OCI-LY3 (cell line): ENCODE measurements around the gene NHS.

Experiments used
- H2AFZ ChIP-seq: fragments of 200-600, 300-600 bp; shearing (Covaris generic); 2 replicates; pipeline ENCODE4 v1.6.0; 2014; ENCODE audit warnings: antibody characterized with exemption, low read depth, low read length
- H3K27ac ChIP-seq: fragments of 200-600, 300-600 bp; sonication (generic); 2 replicates; pipeline ENCODE4 v1.5.1; 2014; ENCODE audit warnings: mild to moderate bottlenecking, low read length, moderate library complexity, mixed read lengths
- H3K27me3 ChIP-seq: fragments of 200-600, 300-600 bp; sonication (generic); 2 replicates; pipeline ENCODE4 v1.6.1; 2014; ENCODE audit warnings: low read depth, low read length, mixed read lengths
- H3K36me3 ChIP-seq: fragments of 200-600, 300-600 bp; sonication (generic); replicated peaks from 2 replicates; pipeline ENCODE3; 2014; ENCODE audit warnings: low read depth, low read length, mixed read lengths
- H3K4me1 ChIP-seq: fragments of 300-600, 200-600 bp; sonication (generic); 2 replicates; pipeline ENCODE4 v1.6.1; 2014; ENCODE audit warnings: low read length, mixed read lengths
- H3K4me2 ChIP-seq: fragments of 200-600, 300-600 bp; sonication (generic); 2 replicates; pipeline ENCODE4 v1.6.1; 2014; ENCODE audit warnings: low read length, mixed read lengths
- H3K4me3 ChIP-seq: fragments of 300-600, 200-600 bp; sonication (generic); 2 replicates; pipeline ENCODE4 v1.5.1; 2014; ENCODE audit warnings: antibody characterized with exemption, mild to moderate bottlenecking, low read length, moderate library complexity
- H3K79me2 ChIP-seq: fragments of 300-600, 200-600 bp; shearing (Covaris generic); 2 replicates; pipeline ENCODE4 v1.6.1; 2014; ENCODE audit warnings: mild to moderate bottlenecking, low read length, mixed read lengths
- H3K9ac ChIP-seq: fragments of 300-600, 200-600 bp; shearing (Covaris generic); 2 replicates; pipeline ENCODE4 v1.6.0; 2014; ENCODE audit warnings: mild to moderate bottlenecking, low read length, moderate library complexity
- H3K9me3 ChIP-seq: fragments of 200-600, 300-600 bp; shearing (Covaris generic); 2 replicates; pipeline ENCODE4 v1.6.1; 2014; ENCODE audit warnings: low read length, mixed read lengths; ENCODE audit not compliant: insufficient read depth
- H4K20me1 ChIP-seq: fragments of 200-600, 300-600 bp; sonication (generic); 2 replicates; pipeline ENCODE4 v1.6.1; 2016; ENCODE audit warnings: low read length, mixed read lengths; ENCODE audit not compliant: insufficient read depth
- CTCF ChIP-seq: fragments of 200-600, 300-600 bp; sonication (generic); IDR thresholded peaks from 2 replicates; pipeline ENCODE4 v1.5.1; 2014; ENCODE audit warnings: antibody characterized with exemption, low read length, low read depth
- EZH2phosphoT487 ChIP-seq: fragments of 200-600 bp; shearing (Covaris generic); IDR thresholded peaks from 2 replicates; pipeline ENCODE4 v1.6.1; 2018; ENCODE audit warnings: antibody characterized with exemption, mixed run types, low read depth

The NHS gene

GRCh38 chrX:17459661-17460060 lies 84.7 kb downstream of the NHS start:
- Histone ChIP-seq H4K20me1 (no peaks in the 10 kb centered on the region), H3K4me3 (no peak overlapping the region), H3K9ac (no peak overlapping the region), H3K9me3 (no peaks in the 10 kb centered on the region), H3K27me3 (no peaks in the 10 kb centered on the region), H3K4me2 (no peak overlapping the region), H3K79me2 (no peaks in the 10 kb centered on the region), H3K4me1 (no peaks in the 10 kb centered on the region), H2AFZ (no peak overlapping the region), H3K36me3 (no peaks in the 10 kb centered on the region), H3K27ac (no peak overlapping the region)
- no peak for TF ChIP-seq EZH2phosphoT487
- TF ChIP-seq CTCF: no peak

GRCh38 chrX:17462881-17463280 lies 87.9 kb downstream of the NHS start:
- Histone ChIP-seq H3K79me2 (no peaks in the 10 kb centered on the region), H2AFZ (no peak overlapping the region), H3K4me2 (no peak overlapping the region), H4K20me1 (no peaks in the 10 kb centered on the region), H3K4me1 (no peaks in the 10 kb centered on the region), H3K27me3 (no peaks in the 10 kb centered on the region), H3K9me3 (no peaks in the 10 kb centered on the region), H3K27ac (no peak overlapping the region), H3K4me3 (no peak overlapping the region), H3K9ac (no peak overlapping the region), H3K36me3 (no peaks in the 10 kb centered on the region)
- no peak for TF ChIP-seq EZH2phosphoT487
- no peak for TF ChIP-seq CTCF

- H3K79me2 ChIP-seq: no peaks in the 10 kb centered on the region
- no peaks in the 10 kb centered on the region for H3K36me3 ChIP-seq
- TF ChIP-seq EZH2phosphoT487 (no peak), CTCF (no peak)
- no peak overlapping the region for H2AFZ ChIP-seq
- no peaks in the 10 kb centered on the region for H3K27me3 ChIP-seq
- no peak overlapping the region for H3K9ac ChIP-seq
- H3K4me2 ChIP-seq: no peak overlapping the region
- H3K4me1 ChIP-seq: no peaks in the 10 kb centered on the region
- H3K9me3 ChIP-seq: no peaks in the 10 kb centered on the region
- H3K4me3 ChIP-seq: no peak overlapping the region
- no peak overlapping the region for H3K27ac ChIP-seq
- H4K20me1 ChIP-seq: no peaks in the 10 kb centered on the region
These were observed 89.2 kb downstream of the NHS start for GRCh38 chrX:17464194-17464593.

- no peak overlapping the region for H3K9ac ChIP-seq
- no peak overlapping the region for H3K27ac ChIP-seq
- no peak overlapping the region for H3K4me2 ChIP-seq
- TF ChIP-seq EZH2phosphoT487 (no peak), CTCF (no peak)
- no peaks in the 10 kb centered on the region for H4K20me1 ChIP-seq
- no peak overlapping the region for H3K4me3 ChIP-seq
- no peaks in the 10 kb centered on the region for H3K36me3 ChIP-seq
- H3K79me2 ChIP-seq: no peaks in the 10 kb centered on the region
- no peaks in the 10 kb centered on the region for H3K4me1 ChIP-seq
- H2AFZ ChIP-seq: no peak overlapping the region
- H3K9me3 ChIP-seq: no peaks in the 10 kb centered on the region
- H3K27me3 ChIP-seq: no peaks in the 10 kb centered on the region
These were observed 90.2 kb downstream of the NHS start for GRCh38 chrX:17465201-17465600.
